ENCODE results near the gene MIF4GD.
A peak's percentile ranks its signal among the peaks of the same experiment; 100 is the strongest.

MIF4GD gene

DNA sequence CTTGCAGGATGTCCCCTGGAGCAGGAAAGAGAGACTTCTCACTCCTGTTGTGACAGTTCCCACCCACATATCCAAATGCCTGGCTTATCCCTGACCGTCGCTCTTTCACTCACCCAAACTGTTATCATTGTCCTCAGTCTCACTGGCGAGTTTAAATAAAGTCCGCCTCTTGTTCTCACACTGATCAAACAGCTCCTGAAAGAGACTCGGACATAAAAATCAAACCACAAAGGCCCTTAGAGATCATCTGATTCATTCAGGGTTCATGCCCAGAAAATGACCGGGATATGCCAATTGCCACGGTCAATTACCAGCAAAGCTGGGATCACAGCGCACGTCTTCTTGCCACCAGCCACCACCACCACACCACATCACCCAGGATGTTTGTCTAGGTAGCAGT lies 29.5 kb downstream of the MIF4GD start:
- Histone ChIP-seq H3K4me3 (ENCODE audit: extremely low read depth, insufficient read depth, low read length, poor library complexity, severe bottlenecking) (no peak overlapping the region), H3K4me1 (ENCODE audit: control insufficient read depth, insufficient read depth, low read length, poor library complexity, severe bottlenecking) (peaks cover 5% of the 10 kb centered on the region), H3K27ac (ENCODE audit: low read depth, low read length, severe bottlenecking) (no peak overlapping the region), H3K9me3 (ENCODE audit: control insufficient read depth, low read length) (no peaks in the 10 kb centered on the region), H3K36me3 (ENCODE audit: control insufficient read depth, insufficient read depth, low read length) (peaks cover 91% of the 10 kb centered on the region)
- 91 to 97% methylated on average over 5 to 7 of the region's 9 CpGs for WGBS, 2 experiments (ENCODE audit: insufficient coverage in 2 of 2)

GRCh38 chr17:75241143-75241430 lies 29.9 kb downstream of the MIF4GD start:
- no peak overlapping the region for H3K4me3 ChIP-seq (ENCODE audit: extremely low read depth, insufficient read depth, low read length, poor library complexity, severe bottlenecking)
- H3K9me3 ChIP-seq (ENCODE audit: control insufficient read depth, low read length) = no peaks in the 10 kb centered on the region
- WGBS, 2 experiments (ENCODE audit: insufficient coverage in 2 of 2) = 96 to 97% methylated on average over 6 to 7 of the region's 7 CpGs
- H3K4me1 ChIP-seq (ENCODE audit: control insufficient read depth, insufficient read depth, low read length, poor library complexity, severe bottlenecking) = peaks cover 5% of the 10 kb centered on the region
- H3K27ac ChIP-seq (ENCODE audit: low read depth, low read length, severe bottlenecking) = peak overlapping the region; percentile 5
- peaks cover 91% of the 10 kb centered on the region for H3K36me3 ChIP-seq (ENCODE audit: control insufficient read depth, insufficient read depth, low read length)

GRCh38 chr17:75240394-75241142 lies 30.5 kb downstream of the MIF4GD start:
- Histone ChIP-seq H3K9me3 (ENCODE audit: control insufficient read depth, low read length) (no peaks in the 10 kb centered on the region), H3K4me1 (ENCODE audit: control insufficient read depth, insufficient read depth, low read length, poor library complexity, severe bottlenecking) (peaks cover 5% of the 10 kb centered on the region), H3K27ac (ENCODE audit: low read depth, low read length, severe bottlenecking) (peak overlapping the region; percentile 5), H3K4me3 (ENCODE audit: extremely low read depth, insufficient read depth, low read length, poor library complexity, severe bottlenecking) (no peak overlapping the region), H3K36me3 (ENCODE audit: control insufficient read depth, insufficient read depth, low read length) (peaks cover 91% of the 10 kb centered on the region)
- WGBS, 2 experiments (ENCODE audit: insufficient coverage in 2 of 2) = 75 to 84% methylated on average over 16 to 21 of the region's 23 CpGs

GRCh38 chr17:75239778-75240393 lies 31.1 kb downstream of the MIF4GD start:
- Histone ChIP-seq H3K36me3 (ENCODE audit: control insufficient read depth, insufficient read depth, low read length) (peaks cover 91% of the 10 kb centered on the region), H3K27ac (ENCODE audit: low read depth, low read length, severe bottlenecking) (no peak overlapping the region), H3K4me3 (ENCODE audit: extremely low read depth, insufficient read depth, low read length, poor library complexity, severe bottlenecking) (no peak overlapping the region), H3K4me1 (ENCODE audit: control insufficient read depth, insufficient read depth, low read length, poor library complexity, severe bottlenecking) (peaks cover 5% of the 10 kb centered on the region), H3K9me3 (ENCODE audit: control insufficient read depth, low read length) (no peaks in the 10 kb centered on the region)
- WGBS, 2 experiments (ENCODE audit: insufficient coverage in 2 of 2) = 95 to 96% methylated on average over 19 to 23 of the region's 23 CpGs

DNA sequence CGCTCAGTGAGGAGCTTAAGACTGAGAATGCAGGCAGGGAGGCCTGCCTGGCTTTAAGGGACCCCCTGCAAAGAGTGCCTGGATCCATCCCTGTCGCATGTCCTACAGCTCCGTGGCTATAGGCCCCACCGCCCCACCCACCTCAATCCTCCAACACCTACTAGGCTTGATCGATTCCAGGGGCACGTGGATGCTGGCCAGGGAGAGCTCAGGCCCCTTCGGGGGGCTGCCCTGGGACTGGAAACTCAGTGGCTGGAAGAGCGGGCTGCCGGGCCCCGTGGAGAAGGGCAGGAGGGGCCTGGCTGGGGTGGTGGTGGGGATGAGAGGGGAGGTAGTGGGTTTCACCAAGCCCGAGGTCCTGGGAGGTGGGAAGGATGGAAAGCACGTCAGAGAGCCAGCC lies 31.8 kb downstream of the MIF4GD start:
- 92 to 99% methylated on average over 6 to 8 of the region's 12 CpGs for WGBS, 2 experiments (ENCODE audit: insufficient coverage in 2 of 2)
- H3K36me3 ChIP-seq (ENCODE audit: control insufficient read depth, insufficient read depth, low read length) = peaks cover 91% of the 10 kb centered on the region

GRCh38 chr17:75238684-75239191 lies 32.3 kb downstream of the MIF4GD start:
- H3K4me1 ChIP-seq (ENCODE audit: control insufficient read depth, insufficient read depth, low read length, poor library complexity, severe bottlenecking) = peaks cover 5% of the 10 kb centered on the region
- WGBS, 2 experiments (ENCODE audit: insufficient coverage in 2 of 2) = 82 to 83% methylated on average over 11 to 13 of the region's 13 CpGs
- no peaks in the 10 kb centered on the region for H3K9me3 ChIP-seq (ENCODE audit: control insufficient read depth, low read length)
- no peak overlapping the region for H3K4me3 ChIP-seq (ENCODE audit: extremely low read depth, insufficient read depth, low read length, poor library complexity, severe bottlenecking)
- H3K36me3 ChIP-seq (ENCODE audit: control insufficient read depth, insufficient read depth, low read length) = peaks cover 88% of the 10 kb centered on the region
- no peak overlapping the region for H3K27ac ChIP-seq (ENCODE audit: low read depth, low read length, severe bottlenecking)

More for the DNA sequence above, 31.8 kb downstream of the MIF4GD start:
- Histone ChIP-seq H3K27ac (ENCODE audit: low read depth, low read length, severe bottlenecking) (no peak overlapping the region), H3K4me1 (ENCODE audit: control insufficient read depth, insufficient read depth, low read length, poor library complexity, severe bottlenecking) (peaks cover 5% of the 10 kb centered on the region), H3K9me3 (ENCODE audit: control insufficient read depth, low read length) (no peaks in the 10 kb centered on the region), H3K4me3 (ENCODE audit: extremely low read depth, insufficient read depth, low read length, poor library complexity, severe bottlenecking) (no peak overlapping the region)

- no peak overlapping the region for H3K4me3 ChIP-seq (ENCODE audit: extremely low read depth, insufficient read depth, low read length, poor library complexity, severe bottlenecking)
- H3K9me3 ChIP-seq (ENCODE audit: control insufficient read depth, low read length) = no peaks in the 10 kb centered on the region
- H3K27ac ChIP-seq (ENCODE audit: low read depth, low read length, severe bottlenecking) = no peak overlapping the region
- H3K4me1 ChIP-seq (ENCODE audit: control insufficient read depth, insufficient read depth, low read length, poor library complexity, severe bottlenecking) = peaks cover 5% of the 10 kb centered on the region
- WGBS, 2 experiments (ENCODE audit: insufficient coverage in 2 of 2) = 96 to 98% methylated on average over 10 to 11 of the region's 11 CpGs
- peaks cover 90% of the 10 kb centered on the region for H3K36me3 ChIP-seq (ENCODE audit: control insufficient read depth, insufficient read depth, low read length)
Observed at GRCh38 chr17:75238020-75238580, 32.9 kb downstream of the MIF4GD start.

DNA sequence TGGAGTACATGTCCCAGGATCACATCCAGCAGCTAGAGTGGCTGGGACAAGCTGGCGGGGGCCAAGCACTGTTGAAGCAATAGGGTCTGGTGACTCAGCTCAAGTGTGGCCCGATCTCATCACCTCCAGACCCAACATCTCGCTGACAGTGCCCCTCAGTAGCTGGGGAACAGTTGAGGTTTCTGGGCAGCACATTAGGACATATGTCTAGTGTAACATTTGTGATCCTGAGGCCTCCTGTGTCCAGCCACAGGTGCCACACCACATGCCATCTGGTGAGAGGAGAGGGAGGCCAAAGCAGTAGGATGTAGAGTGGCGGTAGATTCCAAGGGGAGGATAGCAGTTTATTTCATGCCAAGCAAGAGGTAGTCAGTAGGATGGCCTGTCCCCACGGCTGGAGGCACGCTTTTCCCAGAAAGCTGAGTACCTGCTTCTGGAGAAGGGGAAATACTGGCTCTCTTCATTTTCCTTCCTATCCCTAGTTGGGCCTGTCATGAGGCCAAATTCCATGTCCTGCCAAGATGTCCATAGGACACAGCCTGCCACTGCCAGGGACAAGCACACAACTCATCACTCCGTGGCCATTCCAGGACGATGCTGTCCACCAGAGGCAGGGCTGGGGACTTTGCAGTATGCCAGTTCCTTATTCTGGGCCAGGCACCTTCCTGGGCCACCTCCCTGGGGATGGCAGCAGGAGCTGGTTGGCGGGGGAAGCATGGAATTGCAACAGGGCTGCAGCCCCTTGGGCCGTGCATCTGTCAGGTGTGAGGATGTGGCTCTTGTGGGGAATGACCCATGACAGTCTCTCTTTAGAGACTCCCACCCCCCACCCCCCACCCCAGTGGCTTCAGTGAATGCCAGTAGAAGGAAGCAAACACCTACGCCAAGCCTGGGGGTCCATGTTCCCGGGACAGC lies 33.7 kb downstream of the MIF4GD start:
- 89 to 95% methylated on average over 8 of the region's 12 CpGs for WGBS, 2 experiments (ENCODE audit: insufficient coverage in 2 of 2)
- Histone ChIP-seq H3K4me3 (ENCODE audit: extremely low read depth, insufficient read depth, low read length, poor library complexity, severe bottlenecking) (no peak overlapping the region), H3K36me3 (ENCODE audit: control insufficient read depth, insufficient read depth, low read length) (peaks cover 91% of the 10 kb centered on the region), H3K27ac (ENCODE audit: low read depth, low read length, severe bottlenecking) (no peak overlapping the region), H3K4me1 (ENCODE audit: control insufficient read depth, insufficient read depth, low read length, poor library complexity, severe bottlenecking) (peaks cover 5% of the 10 kb centered on the region), H3K9me3 (ENCODE audit: control insufficient read depth, low read length) (no peaks in the 10 kb centered on the region)

DNA sequence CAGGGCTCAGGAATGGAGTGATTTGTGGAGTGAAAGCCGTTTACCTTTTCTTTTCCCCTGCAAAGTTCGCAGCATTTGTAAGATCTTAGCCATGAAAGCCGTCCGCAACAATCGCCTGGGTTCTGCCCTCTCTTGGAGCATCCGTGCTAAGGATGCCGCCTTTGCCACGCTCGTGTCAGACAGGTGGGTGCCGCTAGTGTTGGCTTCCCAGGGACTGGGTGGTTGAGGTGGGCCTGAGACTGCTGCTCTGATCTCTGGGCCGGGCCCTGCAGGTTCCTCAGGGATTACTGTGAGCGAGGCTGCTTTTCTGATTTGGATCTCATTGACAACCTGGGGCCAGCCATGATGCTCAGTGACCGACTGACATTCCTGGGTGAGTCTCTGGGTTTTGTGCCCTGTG lies 38.2 kb downstream of the MIF4GD start:
- H3K9me3 ChIP-seq (ENCODE audit: control insufficient read depth, low read length) = no peaks in the 10 kb centered on the region
- WGBS, 2 experiments (ENCODE audit: insufficient coverage in 2 of 2) = 98% methylated on average over 11 to 13 of the region's 13 CpGs

DNA sequence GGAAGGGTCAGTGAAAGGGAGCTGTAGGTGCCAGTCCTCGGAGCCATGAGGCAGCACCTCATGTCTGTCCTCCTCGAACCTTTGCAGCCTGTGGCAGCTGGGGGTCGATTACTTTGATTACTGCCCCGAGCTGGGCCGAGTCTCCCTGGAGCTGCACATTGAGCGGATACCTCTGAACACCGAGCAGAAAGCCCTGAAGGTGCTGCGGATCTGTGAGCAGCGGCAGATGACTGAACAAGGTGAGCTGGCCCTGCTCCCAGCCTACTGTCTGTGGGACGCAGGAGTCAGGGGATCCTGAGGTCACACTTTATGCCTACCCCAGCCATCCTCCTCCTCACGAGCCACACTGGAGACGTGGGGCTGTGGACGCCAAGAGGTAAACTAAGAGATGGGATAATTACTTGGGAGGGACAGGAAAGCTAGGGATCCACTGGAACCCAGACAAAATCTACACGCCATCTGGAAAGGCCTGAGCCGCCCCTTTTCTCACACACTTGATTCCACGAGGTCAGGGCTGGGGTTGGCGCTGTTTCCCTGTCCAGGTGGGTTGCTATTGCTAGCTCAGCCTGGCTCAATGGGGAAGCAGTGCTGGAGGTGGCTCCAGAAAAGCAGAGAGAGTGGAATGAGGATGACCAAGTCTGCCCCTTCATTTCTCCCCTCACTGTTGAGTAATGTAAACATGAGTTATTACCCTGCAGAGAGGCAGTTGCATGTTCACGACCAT lies 39.1 kb downstream of the MIF4GD start:
- H3K9me3 ChIP-seq (ENCODE audit: control insufficient read depth, low read length) = no peaks in the 10 kb centered on the region
- peaks cover 91% of the 10 kb centered on the region for H3K36me3 ChIP-seq (ENCODE audit: control insufficient read depth, insufficient read depth, low read length)
- no peaks in the 10 kb centered on the region for H3K4me1 ChIP-seq (ENCODE audit: control insufficient read depth, insufficient read depth, low read length, poor library complexity, severe bottlenecking)
- WGBS, 2 experiments (ENCODE audit: insufficient coverage in 2 of 2) = 97 to 98% methylated on average over 13 to 14 of the region's 18 CpGs
- H3K4me3 ChIP-seq (ENCODE audit: extremely low read depth, insufficient read depth, low read length, poor library complexity, severe bottlenecking) = no peak overlapping the region
- H3K27ac ChIP-seq (ENCODE audit: low read depth, low read length, severe bottlenecking) = no peak overlapping the region

More for the DNA sequence above, 38.2 kb downstream of the MIF4GD start:
- H3K4me1 ChIP-seq (ENCODE audit: control insufficient read depth, insufficient read depth, low read length, poor library complexity, severe bottlenecking) = no peaks in the 10 kb centered on the region
- H3K36me3 ChIP-seq (ENCODE audit: control insufficient read depth, insufficient read depth, low read length) = peaks cover 92% of the 10 kb centered on the region
- H3K27ac ChIP-seq (ENCODE audit: low read depth, low read length, severe bottlenecking) = no peak overlapping the region
- no peak overlapping the region for H3K4me3 ChIP-seq (ENCODE audit: extremely low read depth, insufficient read depth, low read length, poor library complexity, severe bottlenecking)

All from mesodermal cell (in vitro differentiated cells).